ENCODE results near the gene CAB39L.

DNA sequence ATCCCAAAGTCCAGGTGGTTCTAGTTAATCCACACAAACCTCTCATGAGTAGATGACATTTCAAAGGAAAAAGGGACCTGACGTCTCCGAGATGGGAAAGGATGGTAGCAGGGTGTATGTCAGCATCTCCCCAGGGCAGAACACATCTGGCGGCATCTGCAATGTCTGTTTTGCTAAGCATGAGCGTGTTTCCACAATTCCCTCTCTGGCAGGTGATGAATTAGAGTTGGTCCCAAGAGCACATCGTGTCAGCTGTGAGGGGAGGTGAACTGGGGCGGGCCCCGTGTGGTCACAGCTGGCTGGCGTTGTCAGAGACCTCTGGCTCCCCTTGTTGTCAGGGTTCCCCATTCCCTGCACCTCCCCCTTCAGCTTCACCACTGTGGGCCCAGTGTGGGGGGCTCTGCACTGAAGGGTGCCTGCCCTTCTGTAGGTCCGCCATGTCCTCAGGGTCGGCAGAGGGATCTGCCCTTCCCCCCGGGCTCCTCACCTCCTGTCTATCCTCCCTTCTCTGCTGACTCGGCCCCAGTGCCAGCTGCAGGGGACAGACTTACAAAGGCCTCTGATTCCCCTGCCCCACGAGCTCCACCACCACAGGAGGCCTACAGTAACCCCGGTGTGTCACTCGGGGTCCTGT, 138.0 kb downstream of the CAB39L start:
- TF ChIP-seq, protein P1, sequence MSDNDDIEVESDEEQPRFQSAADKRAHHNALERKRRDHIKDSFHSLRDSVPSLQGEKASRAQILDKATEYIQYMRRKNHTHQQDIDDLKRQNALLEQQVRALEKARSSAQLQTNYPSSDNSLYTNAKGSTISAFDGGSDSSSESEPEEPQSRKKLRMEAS (IDR thresholded peaks at IDR 0.05): no peak
- TF ChIP-seq, protein P2, sequence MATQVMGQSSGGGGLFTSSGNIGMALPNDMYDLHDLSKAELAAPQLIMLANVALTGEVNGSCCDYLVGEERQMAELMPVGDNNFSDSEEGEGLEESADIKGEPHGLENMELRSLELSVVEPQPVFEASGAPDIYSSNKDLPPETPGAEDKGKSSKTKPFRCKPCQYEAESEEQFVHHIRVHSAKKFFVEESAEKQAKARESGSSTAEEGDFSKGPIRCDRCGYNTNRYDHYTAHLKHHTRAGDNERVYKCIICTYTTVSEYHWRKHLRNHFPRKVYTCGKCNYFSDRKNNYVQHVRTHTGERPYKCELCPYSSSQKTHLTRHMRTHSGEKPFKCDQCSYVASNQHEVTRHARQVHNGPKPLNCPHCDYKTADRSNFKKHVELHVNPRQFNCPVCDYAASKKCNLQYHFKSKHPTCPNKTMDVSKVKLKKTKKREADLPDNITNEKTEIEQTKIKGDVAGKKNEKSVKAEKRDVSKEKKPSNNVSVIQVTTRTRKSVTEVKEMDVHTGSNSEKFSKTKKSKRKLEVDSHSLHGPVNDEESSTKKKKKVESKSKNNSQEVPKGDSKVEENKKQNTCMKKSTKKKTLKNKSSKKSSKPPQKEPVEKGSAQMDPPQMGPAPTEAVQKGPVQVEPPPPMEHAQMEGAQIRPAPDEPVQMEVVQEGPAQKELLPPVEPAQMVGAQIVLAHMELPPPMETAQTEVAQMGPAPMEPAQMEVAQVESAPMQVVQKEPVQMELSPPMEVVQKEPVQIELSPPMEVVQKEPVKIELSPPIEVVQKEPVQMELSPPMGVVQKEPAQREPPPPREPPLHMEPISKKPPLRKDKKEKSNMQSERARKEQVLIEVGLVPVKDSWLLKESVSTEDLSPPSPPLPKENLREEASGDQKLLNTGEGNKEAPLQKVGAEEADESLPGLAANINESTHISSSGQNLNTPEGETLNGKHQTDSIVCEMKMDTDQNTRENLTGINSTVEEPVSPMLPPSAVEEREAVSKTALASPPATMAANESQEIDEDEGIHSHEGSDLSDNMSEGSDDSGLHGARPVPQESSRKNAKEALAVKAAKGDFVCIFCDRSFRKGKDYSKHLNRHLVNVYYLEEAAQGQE (IDR thresholded peaks at IDR 0.05; ENCODE audit: low read depth): no peak
- no peak for TF ChIP-seq EP300 (IDR thresholded peaks at IDR 0.05; ENCODE audit: borderline replicate concordance)
- no peak for TF ChIP-seq CEBPB (IDR thresholded peaks at IDR 0.05)
- no peak for TF ChIP-seq YY1 (IDR thresholded peaks at IDR 0.05; ENCODE audit: low read depth)
- TF ChIP-seq EGR1 (IDR thresholded peaks at IDR 0.05): no peak
- TF ChIP-seq RAD21 (IDR thresholded peaks at IDR 0.05; ENCODE audit: low read depth): no peak
- TF ChIP-seq FOXM1 (IDR thresholded peaks at IDR 0.05; ENCODE audit: borderline replicate concordance, low read depth): no peak

All from Ishikawa (cell line).